Activated T-helper 17 cell treated with anti-CD3 and anti-CD28 coated beads, Interleukin-2, amount 50 U/mL, for 72 hours (primary cell): ENCODE data around the gene KCTD16. TPM values are rescaled to one million over a fixed set of nuclear protein-coding genes. Genes with fewer than 3 reads are reported as not detected.

Source experiments
- ATAC-seq: fragments of 150-1000 bp; cut with Tn5 transposase; replicated peaks from 2 replicates; pipeline ENCODE4 v1.10.0; 2021; ENCODE audit warnings: mild to moderate bottlenecking, moderate library complexity
- H3K27ac Mint-ChIP-seq: one replicate; pipeline ENCODE4 v1.8.0; 2022; ENCODE audit warnings: mixed read lengths
- H3K27me3 Mint-ChIP-seq: one replicate; pipeline ENCODE4 v1.8.0; 2022; ENCODE audit warnings: mixed read lengths
- H3K36me3 Mint-ChIP-seq: one replicate; pipeline ENCODE4 v1.8.0; 2022; ENCODE audit warnings: low read depth, mild to moderate bottlenecking, mixed read lengths
- H3K4me1 Mint-ChIP-seq: one replicate; pipeline ENCODE4 v1.8.0; 2022; ENCODE audit warnings: mixed read lengths
- H3K4me3 Mint-ChIP-seq: one replicate; pipeline ENCODE4 v1.8.0; 2022; ENCODE audit warnings: mild to moderate bottlenecking, mixed read lengths
- H3K9me3 Mint-ChIP-seq: one replicate; pipeline ENCODE4 v1.8.0; 2022; ENCODE audit warnings: mixed read lengths
- total RNA-seq, 2 donors: library from RNA; stranded (reverse); gene quantifications; one replicate each; pipeline ENCODE4 v1.2.3, GENCODE V29; 2022

Gene KCTD16
- total RNA-seq, 2 donors from 2014 or later: 0.11 to 0.40 TPM

DNA sequence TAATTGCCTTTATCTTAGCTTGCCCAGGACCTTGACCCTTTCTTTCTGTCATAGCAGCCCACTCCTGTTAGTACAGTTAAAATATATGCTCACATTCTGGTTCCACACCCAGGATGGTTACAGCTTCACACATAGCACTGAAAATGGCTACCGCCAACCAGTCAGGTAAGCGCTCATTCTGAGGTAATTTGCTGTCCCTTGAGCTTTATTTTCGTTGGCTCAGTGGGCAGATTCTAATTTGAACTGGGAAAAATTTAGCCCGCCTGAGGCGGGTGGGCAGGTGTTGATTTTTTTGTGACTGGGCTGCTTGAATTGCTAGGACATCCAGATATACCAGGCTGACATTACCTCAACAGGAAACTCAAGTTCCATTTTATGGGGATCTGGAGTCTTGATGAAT lies 137.5 kb downstream of the KCTD16 start:
- H3K4me3 Mint-ChIP-seq: no peak overlapping the region
- H3K36me3 Mint-ChIP-seq: no peaks in the 10 kb centered on the region
- peaks cover 4% of the 10 kb centered on the region for H3K27me3 Mint-ChIP-seq
- ATAC-seq: no peak
- no peaks in the 10 kb centered on the region for H3K9me3 Mint-ChIP-seq
- no peaks in the 10 kb centered on the region for H3K4me1 Mint-ChIP-seq
- no peak overlapping the region for H3K27ac Mint-ChIP-seq

DNA sequence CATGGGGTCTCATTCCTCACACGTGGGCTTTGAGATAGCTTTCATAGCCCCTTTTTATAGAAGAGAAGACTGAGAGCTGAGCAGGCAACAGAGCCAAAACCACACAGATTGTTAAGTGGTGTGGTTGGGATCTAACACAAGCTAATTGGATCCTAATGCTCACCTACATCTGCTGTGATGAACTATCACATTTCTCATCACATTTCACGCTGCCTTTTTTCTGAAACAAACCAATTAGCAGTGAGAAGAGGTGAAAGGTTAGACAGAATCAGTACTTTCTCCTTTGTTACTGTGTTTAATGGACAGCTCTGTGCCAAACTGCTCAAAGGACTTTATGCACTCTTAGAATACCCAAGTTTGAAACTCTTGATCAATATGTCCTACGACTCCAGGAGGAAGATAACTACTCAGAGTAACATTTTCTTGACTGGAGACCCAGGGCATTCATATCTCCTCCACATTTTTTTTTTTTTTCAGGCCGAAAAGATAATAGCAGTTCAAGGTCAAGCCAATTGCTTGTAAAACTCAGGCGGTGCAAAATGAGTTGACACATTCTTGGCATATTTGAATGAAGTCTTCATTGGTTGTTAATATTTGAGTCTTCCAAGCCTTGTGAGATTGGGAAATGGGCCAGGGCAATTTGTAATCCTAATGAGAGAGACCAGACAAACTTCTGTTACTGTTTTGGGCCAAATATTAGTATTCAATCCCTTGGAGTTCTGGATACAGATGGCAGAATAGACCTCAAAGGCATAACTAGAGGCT lies 138.4 kb downstream of the KCTD16 start:
- Mint-ChIP-seq H3K4me3 (no peak overlapping the region), H3K27me3 (peaks cover 4% of the 10 kb centered on the region), H3K4me1 (no peaks in the 10 kb centered on the region), H3K9me3 (no peaks in the 10 kb centered on the region), H3K27ac (no peak overlapping the region), H3K36me3 (no peaks in the 10 kb centered on the region)
- ATAC-seq: no peak

DNA sequence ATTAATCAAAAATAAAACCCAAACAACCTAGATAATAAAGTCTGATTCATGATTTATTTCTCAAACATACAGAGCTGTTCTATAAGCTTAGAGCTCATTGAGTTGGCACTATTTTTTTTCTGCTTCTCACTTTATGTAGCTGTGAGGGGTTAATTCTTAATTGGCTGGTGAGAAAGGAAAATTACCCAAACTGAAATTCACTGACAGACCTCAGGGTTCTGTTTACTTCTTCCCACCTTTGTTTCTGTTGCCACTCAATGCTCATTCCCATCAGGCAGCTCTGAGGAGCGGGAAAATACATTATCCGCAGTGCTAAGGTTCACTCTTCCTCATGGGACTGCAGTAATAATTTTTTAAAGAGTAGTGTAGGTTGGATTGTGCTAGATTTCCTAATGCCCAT lies 139.9 kb downstream of the KCTD16 start:
- Mint-ChIP-seq H3K27ac (no peak overlapping the region), H3K9me3 (no peaks in the 10 kb centered on the region), H3K4me1 (no peaks in the 10 kb centered on the region), H3K4me3 (no peak overlapping the region), H3K36me3 (no peaks in the 10 kb centered on the region), H3K27me3 (peaks cover 4% of the 10 kb centered on the region)
- ATAC-seq: no peak

DNA sequence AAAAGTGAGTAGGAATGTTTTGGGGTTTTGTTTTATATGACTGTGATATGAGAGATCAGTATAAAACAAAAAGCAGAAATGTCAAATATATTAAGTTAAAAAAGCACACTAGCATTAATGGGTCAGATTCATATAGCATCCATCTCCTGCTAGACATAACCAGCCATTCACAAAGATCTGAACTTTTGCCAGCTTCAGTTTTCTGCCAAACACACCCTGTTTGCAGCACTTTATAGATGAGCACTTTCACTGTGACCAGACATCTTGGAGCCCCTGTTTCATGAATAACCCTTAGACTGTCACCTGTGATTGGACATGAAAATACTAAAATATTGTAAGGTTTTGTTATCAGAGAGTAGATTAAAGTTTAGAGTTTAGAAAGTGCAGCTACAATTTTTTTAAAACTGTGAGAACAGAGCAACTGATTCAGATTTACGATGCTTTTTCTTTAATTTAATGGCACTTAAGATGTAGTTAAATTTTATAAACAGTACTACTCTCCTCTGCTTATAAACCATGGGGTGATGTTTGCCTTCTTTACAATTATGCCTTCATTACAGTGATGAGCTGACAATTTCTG lies 142.6 kb downstream of the KCTD16 start:
- Mint-ChIP-seq H3K4me3 (no peak overlapping the region), H3K27ac (no peak overlapping the region), H3K4me1 (no peaks in the 10 kb centered on the region), H3K27me3 (peaks cover 10% of the 10 kb centered on the region), H3K9me3 (no peaks in the 10 kb centered on the region), H3K36me3 (no peaks in the 10 kb centered on the region)
- ATAC-seq: no peak

DNA sequence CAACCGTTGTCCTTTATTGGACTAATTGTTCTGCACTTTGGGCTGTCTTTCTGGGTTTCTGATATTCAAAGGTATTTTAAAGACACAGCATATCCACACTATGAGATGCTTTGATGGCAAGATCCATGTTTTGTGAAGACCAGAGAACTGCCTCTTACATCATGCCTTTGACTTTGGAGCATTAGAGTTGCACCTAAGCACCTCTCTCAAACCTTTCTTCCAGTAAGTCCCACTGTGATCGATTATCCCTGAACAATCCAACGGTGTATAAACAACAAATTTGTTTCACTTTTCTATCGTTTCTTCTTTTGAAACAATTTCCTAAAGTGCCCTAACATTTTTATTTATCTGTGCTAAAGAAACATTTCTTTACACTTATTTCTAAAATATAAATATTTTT lies 144.4 kb downstream of the KCTD16 start:
- H3K4me1 Mint-ChIP-seq: no peaks in the 10 kb centered on the region
- no peak overlapping the region for H3K4me3 Mint-ChIP-seq
- no peaks in the 10 kb centered on the region for H3K36me3 Mint-ChIP-seq
- no peaks in the 10 kb centered on the region for H3K9me3 Mint-ChIP-seq
- ATAC-seq: no peak
- no peak overlapping the region for H3K27ac Mint-ChIP-seq
- peaks cover 14% of the 10 kb centered on the region for H3K27me3 Mint-ChIP-seq

DNA sequence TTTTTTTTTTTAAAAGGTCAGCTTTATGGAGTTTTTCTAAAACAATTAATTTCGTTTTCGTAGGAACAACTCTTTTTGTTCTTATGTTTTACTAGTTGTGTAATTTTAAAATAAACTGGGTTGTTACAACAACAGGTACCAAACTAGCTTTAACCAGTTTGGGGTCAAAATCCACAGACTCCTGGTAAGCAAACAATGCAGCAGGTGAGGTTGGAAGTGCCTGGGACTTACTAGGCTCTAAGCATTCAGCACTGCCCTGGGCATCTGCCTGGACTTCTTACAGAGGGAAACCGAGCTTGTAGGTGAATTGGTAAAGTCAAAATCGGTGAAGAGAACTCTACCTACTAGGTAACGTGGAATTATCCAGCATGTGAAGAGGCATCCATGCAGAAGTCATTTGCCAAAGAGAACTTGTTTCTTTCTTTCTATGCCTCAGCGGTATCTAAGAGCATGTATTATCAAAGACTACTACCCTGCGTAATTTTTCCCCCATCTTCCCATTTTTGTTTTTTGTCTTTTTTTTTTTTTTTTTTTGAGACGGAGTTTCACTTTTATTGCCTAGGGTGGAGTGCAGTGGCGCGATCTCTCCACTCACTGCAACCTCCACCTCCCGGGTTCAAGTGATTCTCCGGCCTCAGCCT lies 145.4 kb downstream of the KCTD16 start:
- Mint-ChIP-seq H3K4me1 (no peaks in the 10 kb centered on the region), H3K4me3 (no peak overlapping the region), H3K27ac (no peak overlapping the region), H3K27me3 (peaks cover 14% of the 10 kb centered on the region), H3K36me3 (no peaks in the 10 kb centered on the region), H3K9me3 (no peaks in the 10 kb centered on the region)
- no peak for ATAC-seq

DNA sequence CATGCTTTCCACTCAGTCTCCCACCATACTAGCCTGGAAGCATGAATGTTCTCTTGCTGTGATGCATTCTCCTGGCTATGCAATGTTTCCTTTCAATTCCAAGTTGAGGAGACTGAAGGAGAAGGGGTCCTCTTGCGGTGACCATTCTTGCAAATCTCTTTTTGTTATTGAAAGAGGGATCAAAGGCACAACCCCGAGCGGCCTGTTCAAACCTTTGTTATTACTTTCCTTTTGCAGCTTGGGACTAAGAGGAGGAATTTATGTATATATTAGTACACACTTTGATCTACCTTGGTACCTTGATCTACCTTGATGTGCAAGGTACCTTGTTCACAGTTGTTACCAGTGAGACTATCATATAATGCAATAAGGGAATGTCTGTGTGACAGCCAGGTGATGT lies 147.3 kb downstream of the KCTD16 start:
- Mint-ChIP-seq H3K27me3 (peaks cover 14% of the 10 kb centered on the region), H3K9me3 (no peaks in the 10 kb centered on the region), H3K36me3 (no peaks in the 10 kb centered on the region), H3K27ac (no peak overlapping the region), H3K4me1 (no peaks in the 10 kb centered on the region), H3K4me3 (no peak overlapping the region)
- no peak for ATAC-seq

DNA sequence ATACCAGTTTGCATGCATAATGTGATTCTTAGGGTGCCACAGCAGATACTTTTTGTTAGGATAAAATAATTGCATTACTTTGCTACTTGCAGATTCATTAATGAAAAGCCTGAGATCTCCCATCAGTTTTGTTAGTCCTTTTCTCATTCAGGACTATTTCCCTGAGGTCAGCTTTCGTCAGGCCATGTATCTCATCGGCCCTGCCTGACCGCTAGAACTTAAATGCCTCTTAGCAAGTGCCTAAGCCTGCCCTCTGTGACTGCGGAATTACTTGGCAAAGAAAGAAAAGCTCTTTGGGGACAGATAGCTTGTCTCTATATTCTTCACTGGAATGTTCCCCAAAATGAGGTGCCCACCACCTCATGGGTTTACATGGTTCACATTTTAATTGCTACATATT lies 147.8 kb downstream of the KCTD16 start:
- Mint-ChIP-seq H3K4me1 (no peaks in the 10 kb centered on the region), H3K27ac (no peak overlapping the region), H3K36me3 (no peaks in the 10 kb centered on the region), H3K9me3 (no peaks in the 10 kb centered on the region), H3K4me3 (no peak overlapping the region), H3K27me3 (peaks cover 15% of the 10 kb centered on the region)
- no peak for ATAC-seq

GRCh38 chr5:144323181-144323580 lies 152.5 kb downstream of the KCTD16 start:
- Mint-ChIP-seq H3K4me1 (no peaks in the 10 kb centered on the region), H3K36me3 (no peaks in the 10 kb centered on the region), H3K27ac (no peak overlapping the region), H3K27me3 (peaks cover 10% of the 10 kb centered on the region), H3K9me3 (no peaks in the 10 kb centered on the region), H3K4me3 (no peak overlapping the region)
- ATAC-seq: no peak

- Mint-ChIP-seq H3K4me3 (no peak overlapping the region), H3K4me1 (no peaks in the 10 kb centered on the region), H3K36me3 (no peaks in the 10 kb centered on the region), H3K9me3 (no peaks in the 10 kb centered on the region), H3K27ac (no peak overlapping the region), H3K27me3 (peaks cover 5% of the 10 kb centered on the region)
- no peak for ATAC-seq
Observed at GRCh38 chr5:144325532-144325931, 154.9 kb downstream of the KCTD16 start.

DNA sequence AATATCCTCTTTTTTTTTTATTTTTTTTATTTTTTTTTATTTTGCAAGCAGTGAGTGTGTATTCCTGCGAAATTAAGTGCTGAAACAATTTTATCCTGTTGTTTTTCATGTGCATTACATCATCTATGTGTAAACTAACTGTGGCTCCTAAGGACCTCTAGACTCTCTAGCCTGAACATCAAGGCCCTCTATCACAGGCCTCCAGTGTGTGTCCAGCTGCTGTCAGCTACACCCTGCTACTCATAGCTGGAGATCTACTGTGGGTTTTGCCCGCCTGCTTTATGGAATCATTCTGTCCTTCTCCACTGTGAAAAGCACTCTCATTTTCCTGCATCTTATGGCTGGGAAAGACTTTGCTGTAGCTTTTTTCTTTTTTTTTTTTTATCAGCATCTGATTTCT lies 157.8 kb downstream of the KCTD16 start:
- Mint-ChIP-seq H3K9me3 (no peaks in the 10 kb centered on the region), H3K4me3 (no peak overlapping the region), H3K27me3 (no peaks in the 10 kb centered on the region), H3K27ac (no peak overlapping the region), H3K4me1 (no peaks in the 10 kb centered on the region), H3K36me3 (no peaks in the 10 kb centered on the region)
- ATAC-seq: no peak

- Mint-ChIP-seq H3K27ac (no peak overlapping the region), H3K36me3 (no peaks in the 10 kb centered on the region), H3K9me3 (no peaks in the 10 kb centered on the region), H3K4me1 (no peaks in the 10 kb centered on the region), H3K27me3 (no peaks in the 10 kb centered on the region), H3K4me3 (no peak overlapping the region)
- ATAC-seq: no peak
Observed at GRCh38 chr5:144328980-144329379, 158.3 kb downstream of the KCTD16 start.

GRCh38 chr5:144329681-144330080 lies 159.0 kb downstream of the KCTD16 start:
- no peaks in the 10 kb centered on the region for H3K9me3 Mint-ChIP-seq
- H3K4me1 Mint-ChIP-seq: no peaks in the 10 kb centered on the region
- no peak for ATAC-seq
- no peaks in the 10 kb centered on the region for H3K36me3 Mint-ChIP-seq
- H3K27me3 Mint-ChIP-seq: no peaks in the 10 kb centered on the region
- H3K27ac Mint-ChIP-seq: no peak overlapping the region
- H3K4me3 Mint-ChIP-seq: no peak overlapping the region

DNA sequence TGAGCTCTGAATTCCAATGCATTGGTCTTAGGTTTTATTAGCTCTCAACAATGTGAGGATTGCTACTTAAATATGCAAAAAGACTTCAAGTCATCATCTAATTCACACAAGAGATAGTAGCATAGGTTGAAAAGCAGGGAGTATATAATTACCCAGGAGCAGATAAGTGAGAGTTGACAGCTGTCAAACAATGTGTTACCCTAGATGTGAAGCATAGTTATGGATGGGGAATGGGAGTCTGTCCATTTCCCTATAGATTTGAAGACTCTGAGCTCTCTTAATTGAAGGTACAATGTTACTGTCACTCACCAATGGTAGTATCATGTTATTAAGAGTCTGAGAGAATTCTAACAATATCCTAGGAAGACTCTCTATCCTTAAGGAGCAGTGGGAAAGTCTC lies 160.7 kb downstream of the KCTD16 start:
- H3K27me3 Mint-ChIP-seq: no peaks in the 10 kb centered on the region
- no peaks in the 10 kb centered on the region for H3K4me1 Mint-ChIP-seq
- no peaks in the 10 kb centered on the region for H3K36me3 Mint-ChIP-seq
- H3K9me3 Mint-ChIP-seq: no peaks in the 10 kb centered on the region
- no peak overlapping the region for H3K27ac Mint-ChIP-seq
- no peak overlapping the region for H3K4me3 Mint-ChIP-seq
- ATAC-seq: no peak

- no peak for ATAC-seq
- H3K4me3 Mint-ChIP-seq: no peak overlapping the region
- no peaks in the 10 kb centered on the region for H3K4me1 Mint-ChIP-seq
- H3K36me3 Mint-ChIP-seq: no peaks in the 10 kb centered on the region
- no peaks in the 10 kb centered on the region for H3K9me3 Mint-ChIP-seq
- H3K27ac Mint-ChIP-seq: no peak overlapping the region
- H3K27me3 Mint-ChIP-seq: no peaks in the 10 kb centered on the region
Observed at GRCh38 chr5:144332265-144332664, 161.6 kb downstream of the KCTD16 start.
